Large intestine (tissue), 3 donors: ENCODE data around the gene TCEA3. TPM values are rescaled to one million over a fixed set of nuclear protein-coding genes. Genes with fewer than 3 reads are reported as not detected.

Source experiments
- DNase-seq, 2 donors: peaks; one replicate each; pipeline versions ENCODE4 v3.0.0 to v3.0.0-alpha.2; 2013
- H3K27ac ChIP-seq: one replicate; pipeline ENCODE4 v1.5.1; 2013; ENCODE audit warnings: low read length
- H3K27me3 ChIP-seq: 2 replicates; pipeline ENCODE4 v1.6.1; 2013; ENCODE audit warnings: low read length; ENCODE audit not compliant: control insufficient read depth, insufficient read depth
- H3K36me3 ChIP-seq: 2 replicates; pipeline ENCODE4 v1.6.1; 2013; ENCODE audit warnings: low read length; ENCODE audit not compliant: control insufficient read depth, insufficient read depth
- H3K4me1 ChIP-seq: one replicate; pipeline ENCODE4 v1.6.1; 2013; ENCODE audit warnings: low read length; ENCODE audit not compliant: control insufficient read depth, insufficient read depth
- H3K4me3 ChIP-seq: one replicate; pipeline ENCODE4 v1.5.1; 2013; ENCODE audit warnings: low read length
- H3K9me3 ChIP-seq: one replicate; pipeline ENCODE4 v1.6.1; 2013; ENCODE audit warnings: mild to moderate bottlenecking, low read depth, low read length, moderate library complexity; ENCODE audit not compliant: control insufficient read depth
- WGBS: methylation state at CpG from one replicate; pipeline ENCODE4 v1.1.5; 2013; ENCODE audit warnings: low lambda C conversion rate; ENCODE audit not compliant: insufficient coverage; 5-methylcytosine and 5-hydroxymethylcytosine counted together
- polyA plus RNA-seq: library from polyadenylated mRNA; unstranded; fragments of 120-200 nt; gene quantifications from one replicate; pipeline ENCODE4 v1.2.1, GENCODE V29; 2013

Gene TCEA3
- polyA plus RNA-seq, 1 donor = 29.4 TPM

- H3K9me3 ChIP-seq = no peaks in the 10 kb centered on the region
- WGBS = no CpG with 5 or more reads among the region's 1 CpG
- DNase-seq = no peak
Observed at GRCh38 chr1:23448846-23449245, 24.3 kb upstream of the TCEA3 start.

DNA sequence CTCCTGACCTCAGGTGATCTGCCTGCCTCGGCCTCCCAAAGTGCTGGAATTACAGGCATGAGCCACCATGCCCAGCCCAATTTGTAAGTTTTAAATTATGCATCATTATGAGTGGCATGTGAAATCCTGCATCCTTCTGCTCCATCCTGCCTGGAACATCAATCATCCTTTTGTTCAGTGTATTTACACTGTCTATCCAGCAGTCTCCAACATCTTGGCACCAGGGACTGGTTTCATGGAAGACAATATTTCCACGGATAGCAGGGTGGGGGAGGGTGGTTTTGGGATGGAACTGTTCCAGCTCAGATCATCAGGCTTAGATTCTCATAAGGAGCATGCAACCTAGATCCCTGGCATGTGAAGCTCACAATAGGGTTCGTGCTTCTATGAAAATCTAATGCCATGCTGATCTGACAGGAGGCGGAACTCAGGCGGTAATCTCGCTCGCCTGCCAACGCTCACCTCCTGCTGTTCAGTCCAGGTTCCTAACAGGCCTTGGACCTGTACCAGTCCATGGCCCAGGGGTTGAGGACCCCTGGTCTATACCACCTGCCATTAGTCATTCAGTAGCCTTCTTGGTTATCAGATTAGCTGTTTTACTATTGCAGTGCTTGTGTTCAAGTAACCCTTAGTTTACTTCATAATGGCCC, 22.2 kb upstream of the TCEA3 start:
- Histone ChIP-seq H3K9me3 (no peaks in the 10 kb centered on the region), H3K4me1 (peaks cover 3% of the 10 kb centered on the region), H3K4me3 (no peak overlapping the region), H3K36me3 (peaks cover under 1% of the 10 kb centered on the region), H3K27me3 (no peaks in the 10 kb centered on the region), H3K27ac (no peak overlapping the region)
- DNase-seq = no peak
- WGBS = no CpG with 5 or more reads among the region's 8 CpGs

More at GRCh38 chr1:23448846-23449245, 24.3 kb upstream of the TCEA3 start:
- peaks cover 2% of the 10 kb centered on the region for H3K36me3 ChIP-seq
- no peak overlapping the region for H3K4me3 ChIP-seq
- H3K27me3 ChIP-seq = no peaks in the 10 kb centered on the region
- peaks cover 12% of the 10 kb centered on the region for H3K4me1 ChIP-seq
- no peak overlapping the region for H3K27ac ChIP-seq

DNA sequence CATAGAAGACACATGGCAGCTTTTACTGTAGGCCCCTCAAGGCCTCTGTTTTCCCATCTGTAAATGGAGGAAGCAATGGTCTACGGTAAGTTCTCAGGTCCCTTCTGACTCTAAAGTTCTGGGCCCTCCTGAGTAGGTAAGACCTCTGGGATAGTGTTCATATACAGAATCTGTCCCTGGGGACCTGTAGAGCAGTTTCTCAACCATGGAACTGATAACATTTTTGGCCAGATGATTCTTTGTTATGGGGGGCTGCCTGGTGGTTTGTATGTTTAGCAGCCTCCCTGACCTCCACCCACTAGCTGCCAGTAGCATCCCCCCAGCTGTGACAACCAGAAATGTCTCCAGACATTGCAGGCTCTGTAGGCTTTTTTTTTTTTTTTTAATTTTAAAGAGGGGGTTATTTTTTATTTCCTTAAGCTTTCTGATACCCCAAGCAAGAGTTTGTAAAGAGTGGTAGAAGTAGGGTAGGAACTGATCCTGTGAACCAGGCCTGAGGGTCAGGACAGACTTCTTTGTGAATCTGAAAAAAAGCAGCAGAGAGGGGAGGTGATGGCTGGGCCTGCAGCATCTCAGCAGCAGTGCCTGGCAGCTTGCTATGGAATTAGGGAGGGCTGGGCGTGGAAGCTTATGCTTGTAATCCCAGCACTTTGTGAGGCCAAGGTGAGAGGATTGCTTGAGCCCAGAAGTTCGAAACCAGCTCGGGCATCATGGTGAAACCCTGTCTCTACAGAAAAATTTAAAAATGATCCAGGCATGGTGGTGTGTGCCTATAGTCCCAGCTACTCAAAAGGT, 20.2 kb upstream of the TCEA3 start:
- Histone ChIP-seq H3K36me3 (peaks cover 7% of the 10 kb centered on the region), H3K9me3 (no peaks in the 10 kb centered on the region), H3K4me3 (no peak overlapping the region), H3K27ac (no peak overlapping the region), H3K4me1 (no peaks in the 10 kb centered on the region), H3K27me3 (no peaks in the 10 kb centered on the region)
- DNase-seq = no peak
- WGBS = no CpG with 5 or more reads among the region's 4 CpGs

DNA sequence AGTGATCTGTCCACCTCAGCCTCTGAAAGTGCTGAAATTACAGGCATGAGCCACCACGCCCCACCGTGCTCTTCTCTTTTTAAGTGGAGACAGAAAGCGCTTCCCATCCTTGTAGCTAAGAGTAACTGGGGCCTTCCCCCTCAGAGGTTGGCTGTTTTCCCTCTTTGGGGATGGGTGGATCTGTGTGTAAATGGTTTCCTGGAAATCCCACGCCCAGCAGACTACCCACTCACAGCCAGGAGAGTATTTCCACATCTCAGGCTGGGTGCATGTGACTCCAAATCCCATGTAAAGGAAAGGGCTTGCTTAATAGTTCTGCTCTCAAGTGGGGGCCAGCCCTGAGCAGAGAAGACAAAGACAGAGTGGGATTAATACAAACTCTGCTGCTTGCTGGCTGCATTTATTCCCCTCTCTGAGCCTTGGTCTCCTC, 19.6 kb upstream of the TCEA3 start:
- Histone ChIP-seq H3K4me3 (no peak overlapping the region), H3K27ac (no peak overlapping the region)

DNA sequence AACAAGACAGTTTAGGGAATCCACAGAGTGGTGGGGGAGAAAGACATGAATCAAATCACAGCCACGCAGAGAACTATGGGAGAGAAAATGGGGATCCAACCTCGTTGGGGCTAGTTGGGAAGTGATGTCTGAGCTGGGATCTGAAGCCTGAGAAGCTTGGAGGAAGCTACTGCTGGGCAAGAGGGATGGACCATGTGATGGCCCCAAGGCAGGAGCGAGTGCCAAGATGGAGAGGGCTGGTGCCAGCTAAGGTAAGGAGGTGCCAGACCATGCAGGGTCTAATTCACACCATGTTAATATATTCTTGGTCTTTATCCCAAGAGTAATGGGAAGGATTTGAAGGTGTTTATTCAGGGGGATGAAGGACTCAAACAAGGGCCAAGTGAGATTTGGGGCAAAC, 18.2 kb upstream of the TCEA3 start:
- H3K27ac ChIP-seq = no peak overlapping the region
- no peak overlapping the region for H3K4me3 ChIP-seq
- no peaks in the 10 kb centered on the region for H3K27me3 ChIP-seq
- H3K36me3 ChIP-seq = peaks cover 16% of the 10 kb centered on the region
- no CpG with 5 or more reads among the region's 3 CpGs for WGBS
- H3K9me3 ChIP-seq = no peaks in the 10 kb centered on the region
- no peaks in the 10 kb centered on the region for H3K4me1 ChIP-seq
- DNase-seq = no peak

More for the DNA sequence above, 19.6 kb upstream of the TCEA3 start:
- peak; percentile 36 to 50 for DNase-seq
- peaks cover 10% of the 10 kb centered on the region for H3K36me3 ChIP-seq
- H3K9me3 ChIP-seq = no peaks in the 10 kb centered on the region
- no peaks in the 10 kb centered on the region for H3K27me3 ChIP-seq
- WGBS = no CpG with 5 or more reads among the region's 4 CpGs
- H3K4me1 ChIP-seq = no peaks in the 10 kb centered on the region

DNA sequence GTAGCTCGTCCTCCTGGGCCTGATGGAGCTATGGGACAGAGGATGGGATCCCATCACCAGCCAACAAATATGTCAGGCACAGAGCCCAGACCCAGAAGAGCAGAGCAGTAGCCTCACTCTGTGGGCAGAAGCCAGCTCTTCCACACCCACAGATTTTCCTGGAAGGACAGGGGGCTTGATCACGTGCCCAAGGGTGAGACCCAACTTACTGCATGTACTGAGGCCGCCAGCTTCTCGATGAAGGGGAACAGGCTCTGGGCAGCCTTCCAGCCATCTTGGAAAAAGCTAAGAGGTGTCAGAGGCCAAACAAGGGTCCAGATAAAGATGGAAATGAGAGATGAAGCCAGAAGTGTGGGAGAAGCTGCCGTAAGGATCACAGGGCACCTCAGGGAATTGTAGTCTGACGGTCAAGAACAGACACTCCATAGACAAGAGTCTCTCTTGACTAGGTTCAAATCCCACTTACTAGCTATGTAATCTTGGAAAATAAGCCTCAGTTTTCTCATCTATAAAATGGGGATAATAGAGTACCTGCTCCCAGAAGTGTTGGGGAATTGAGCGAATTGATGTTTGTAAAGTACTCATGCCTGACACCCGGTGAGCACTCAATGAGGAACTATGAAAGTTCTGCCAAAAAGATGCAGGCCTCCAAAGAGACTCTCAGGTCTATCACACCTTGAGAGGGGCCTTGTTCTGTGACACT, 17.0 kb upstream of the TCEA3 start:
- H3K27ac ChIP-seq = no peak overlapping the region
- peaks cover 4% of the 10 kb centered on the region for H3K4me1 ChIP-seq
- H3K36me3 ChIP-seq = peaks cover 16% of the 10 kb centered on the region
- DNase-seq = no peak
- no peaks in the 10 kb centered on the region for H3K27me3 ChIP-seq
- peaks cover 5% of the 10 kb centered on the region for H3K9me3 ChIP-seq
- no CpG with 5 or more reads among the region's 8 CpGs for WGBS
- H3K4me3 ChIP-seq = no peak overlapping the region

- Histone ChIP-seq H3K4me1 (peaks cover 12% of the 10 kb centered on the region), H3K4me3 (no peak overlapping the region), H3K27me3 (no peaks in the 10 kb centered on the region), H3K27ac (no peak overlapping the region), H3K9me3 (peaks cover 5% of the 10 kb centered on the region), H3K36me3 (peaks cover 21% of the 10 kb centered on the region)
- no peak for DNase-seq
- WGBS = no CpG with 5 or more reads among the region's 8 CpGs
Observed at GRCh38 chr1:23438545-23438944, 14.0 kb upstream of the TCEA3 start.

- H3K36me3 ChIP-seq = peaks cover 31% of the 10 kb centered on the region
- no peaks in the 10 kb centered on the region for H3K27me3 ChIP-seq
- no peak overlapping the region for H3K27ac ChIP-seq
- WGBS = no CpG with 5 or more reads among the region's 13 CpGs
- H3K4me1 ChIP-seq = peaks cover 12% of the 10 kb centered on the region
- H3K4me3 ChIP-seq = no peak overlapping the region
- peaks cover 5% of the 10 kb centered on the region for H3K9me3 ChIP-seq
- DNase-seq = no peak
Observed at GRCh38 chr1:23437355-23437664, 12.8 kb upstream of the TCEA3 start.

DNA sequence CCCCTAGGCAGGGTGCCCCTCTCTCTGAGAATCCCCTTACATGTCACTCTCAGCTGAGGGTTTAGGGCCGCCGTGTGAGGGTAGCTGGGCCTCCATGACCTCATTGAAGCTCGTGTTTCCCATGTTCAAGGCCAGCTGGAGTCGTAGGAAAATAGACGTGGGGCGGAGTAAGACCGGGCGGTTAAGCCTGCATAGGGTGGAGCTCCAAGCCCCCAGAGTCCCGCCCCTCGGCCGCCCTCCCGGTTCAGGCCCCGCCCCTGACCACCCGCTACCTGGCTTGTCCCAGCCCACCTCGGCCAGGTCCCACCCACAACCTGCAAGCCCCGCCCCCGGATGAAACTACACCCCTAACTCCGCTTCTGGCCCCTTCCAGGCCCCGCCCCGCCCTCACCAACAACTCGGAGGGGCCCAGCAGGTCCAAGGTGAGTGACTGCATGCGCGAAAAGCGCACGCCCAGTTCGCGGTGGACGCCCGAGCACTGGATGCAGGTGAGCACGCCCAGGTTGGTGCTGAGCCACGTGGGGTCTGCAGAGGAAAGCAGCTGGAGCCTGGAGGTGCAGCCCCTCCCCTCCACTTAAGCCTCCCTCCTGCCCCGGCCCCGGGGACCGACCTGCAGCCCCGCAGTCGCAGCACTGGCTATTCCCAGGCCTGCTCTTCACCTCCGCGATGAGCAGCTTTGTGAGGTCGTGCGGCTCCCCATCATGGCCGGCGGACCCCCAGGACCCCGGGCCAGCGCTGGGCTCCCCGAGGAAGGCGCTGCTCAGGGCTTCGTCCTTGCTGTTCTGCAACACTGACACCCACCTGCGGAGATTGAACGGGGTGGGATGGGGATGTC, 12.2 kb upstream of the TCEA3 start:
- Histone ChIP-seq H3K4me3 (no peak overlapping the region), H3K27ac (peak overlapping the region; percentile 20), H3K36me3 (peaks cover 30% of the 10 kb centered on the region), H3K4me1 (peaks cover 12% of the 10 kb centered on the region), H3K9me3 (peaks cover 5% of the 10 kb centered on the region), H3K27me3 (no peaks in the 10 kb centered on the region)
- peak; percentile 87 to 91 for DNase-seq
- no CpG with 5 or more reads among the region's 49 CpGs for WGBS

DNA sequence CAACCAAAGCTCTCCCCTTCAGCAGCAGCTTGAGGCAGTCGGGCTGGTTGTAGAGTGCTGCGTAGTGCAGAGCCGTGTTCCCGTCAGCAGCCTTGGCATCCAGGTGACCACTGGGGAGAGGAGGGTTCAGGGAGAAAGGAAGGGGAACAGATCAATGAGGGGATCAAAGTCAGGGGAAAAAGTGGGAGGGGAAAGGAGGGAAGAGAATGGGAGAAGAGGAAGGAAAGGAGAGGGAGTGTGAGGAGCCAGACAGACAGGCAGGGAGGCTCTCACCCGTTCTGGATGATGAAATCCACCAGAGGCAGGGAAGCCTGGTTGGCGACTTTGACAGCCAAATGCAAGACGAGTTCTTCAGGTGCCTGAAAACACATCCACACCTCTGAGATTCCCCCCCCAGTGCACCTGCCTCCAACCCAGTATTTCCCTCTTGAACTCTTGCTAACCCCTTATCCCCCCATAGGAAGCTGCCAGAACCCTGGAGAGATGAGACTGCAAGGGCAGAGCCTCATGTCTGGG, 9.8 kb upstream of the TCEA3 start:
- 100% methylated on average over 1 of the region's 7 CpGs for WGBS
- H3K27me3 ChIP-seq = no peaks in the 10 kb centered on the region

More for the DNA sequence above, 9.8 kb upstream of the TCEA3 start:
- H3K4me3 ChIP-seq = no peak overlapping the region
- peaks cover 5% of the 10 kb centered on the region for H3K9me3 ChIP-seq
- peaks cover 12% of the 10 kb centered on the region for H3K4me1 ChIP-seq
- peaks cover 42% of the 10 kb centered on the region for H3K36me3 ChIP-seq
- no peak overlapping the region for H3K27ac ChIP-seq
- DNase-seq = no peak
